ENCODE measurements around the gene YWHAQ. TPM values are rescaled to one million over a fixed set of nuclear protein-coding genes. Genes with fewer than 3 reads are reported as not detected.

Gene YWHAQ
- total RNA-seq, 1 donor from 2014 or later = 655 TPM

GRCh38 chr2:9543557-9543956 lies 87.2 kb downstream of the YWHAQ start:
- Histone ChIP-seq H3K27me3 (no peaks in the 10 kb centered on the region), H2AFZ (replicated peaks) (no peak overlapping the region), H3K27ac (no peak overlapping the region), H3K9me3 (ENCODE audit: low read depth) (no peaks in the 10 kb centered on the region), H4K20me1 (ENCODE audit: low read depth) (peaks cover 69% of the 10 kb centered on the region), H3K36me3 (no peaks in the 10 kb centered on the region), H3K9ac (no peak overlapping the region), H3F3A (ENCODE audit: low read depth) (peaks cover 8% of the 10 kb centered on the region), H3K4me3 (no peak overlapping the region), H3K79me2 (ENCODE audit: low read depth) (peaks cover 71% of the 10 kb centered on the region), H3K4me1 (no peaks in the 10 kb centered on the region), H3K4me2 (no peak overlapping the region)
- H3K4me3 Mint-ChIP-seq = no peak overlapping the region
- H3K27me3 Mint-ChIP-seq (ENCODE audit: insufficient read depth, low read depth) = no peaks in the 10 kb centered on the region
- TF ChIP-seq, protein P1, sequence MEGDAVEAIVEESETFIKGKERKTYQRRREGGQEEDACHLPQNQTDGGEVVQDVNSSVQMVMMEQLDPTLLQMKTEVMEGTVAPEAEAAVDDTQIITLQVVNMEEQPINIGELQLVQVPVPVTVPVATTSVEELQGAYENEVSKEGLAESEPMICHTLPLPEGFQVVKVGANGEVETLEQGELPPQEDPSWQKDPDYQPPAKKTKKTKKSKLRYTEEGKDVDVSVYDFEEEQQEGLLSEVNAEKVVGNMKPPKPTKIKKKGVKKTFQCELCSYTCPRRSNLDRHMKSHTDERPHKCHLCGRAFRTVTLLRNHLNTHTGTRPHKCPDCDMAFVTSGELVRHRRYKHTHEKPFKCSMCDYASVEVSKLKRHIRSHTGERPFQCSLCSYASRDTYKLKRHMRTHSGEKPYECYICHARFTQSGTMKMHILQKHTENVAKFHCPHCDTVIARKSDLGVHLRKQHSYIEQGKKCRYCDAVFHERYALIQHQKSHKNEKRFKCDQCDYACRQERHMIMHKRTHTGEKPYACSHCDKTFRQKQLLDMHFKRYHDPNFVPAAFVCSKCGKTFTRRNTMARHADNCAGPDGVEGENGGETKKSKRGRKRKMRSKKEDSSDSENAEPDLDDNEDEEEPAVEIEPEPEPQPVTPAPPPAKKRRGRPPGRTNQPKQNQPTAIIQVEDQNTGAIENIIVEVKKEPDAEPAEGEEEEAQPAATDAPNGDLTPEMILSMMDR (IDR thresholded peaks at IDR 0.05) = no peak
- no peak for TF ChIP-seq EZH2phosphoT487 (IDR thresholded peaks at IDR 0.05)
- TF ChIP-seq EZH2 (IDR thresholded peaks at IDR 0.05) = no peak
- H3K4me1 Mint-ChIP-seq = peaks cover 22% of the 10 kb centered on the region
- DNase-seq (ENCODE audit: low spot score) = no peak
- H3K27ac Mint-ChIP-seq = no peak overlapping the region
- H3K9me3 Mint-ChIP-seq = no peaks in the 10 kb centered on the region
- H3K36me3 Mint-ChIP-seq = peaks cover 7% of the 10 kb centered on the region

GRCh38 chr2:9539531-9539930 lies 91.3 kb downstream of the YWHAQ start:
- Histone ChIP-seq H3K27ac (no peak overlapping the region), H3K4me3 (no peak overlapping the region), H2AFZ (replicated peaks) (no peak overlapping the region), H3K9me3 (ENCODE audit: low read depth) (no peaks in the 10 kb centered on the region), H3K79me2 (ENCODE audit: low read depth) (peaks cover 46% of the 10 kb centered on the region), H3K4me1 (no peaks in the 10 kb centered on the region), H3K27me3 (no peaks in the 10 kb centered on the region), H3K36me3 (peaks cover 7% of the 10 kb centered on the region), H3K4me2 (no peak overlapping the region), H4K20me1 (ENCODE audit: low read depth) (peaks cover 36% of the 10 kb centered on the region), H3F3A (ENCODE audit: low read depth) (peaks cover 10% of the 10 kb centered on the region), H3K9ac (no peak overlapping the region)
- Mint-ChIP-seq H3K36me3 (peaks cover 10% of the 10 kb centered on the region), H3K27me3 (ENCODE audit: insufficient read depth, low read depth) (no peaks in the 10 kb centered on the region), H3K4me1 (peaks cover 5% of the 10 kb centered on the region), H3K4me3 (no peak overlapping the region), H3K27ac (no peak overlapping the region), H3K9me3 (no peaks in the 10 kb centered on the region)
- no peak for DNase-seq (ENCODE audit: low spot score)
- no peak for TF ChIP-seq EZH2phosphoT487 (IDR thresholded peaks at IDR 0.05)
- TF ChIP-seq EZH2 (IDR thresholded peaks at IDR 0.05) = no peak
- TF ChIP-seq, protein P1 (IDR thresholded peaks at IDR 0.05) = no peak

- peaks cover 21% of the 10 kb centered on the region for H4K20me1 ChIP-seq (ENCODE audit: low read depth)
Observed at GRCh38 chr2:9538000-9538507, 92.7 kb downstream of the YWHAQ start.

More at GRCh38 chr2:9538000-9538507, 92.7 kb downstream of the YWHAQ start:
- Histone ChIP-seq H3K27me3 (no peaks in the 10 kb centered on the region), H2AFZ (replicated peaks) (no peak overlapping the region), H3F3A (ENCODE audit: low read depth) (peaks cover 10% of the 10 kb centered on the region), H3K79me2 (ENCODE audit: low read depth) (peaks cover 31% of the 10 kb centered on the region), H3K36me3 (peaks cover 7% of the 10 kb centered on the region), H3K9ac (no peak overlapping the region), H3K4me3 (no peak overlapping the region), H3K4me2 (no peak overlapping the region), H3K9me3 (ENCODE audit: low read depth) (no peaks in the 10 kb centered on the region), H3K4me1 (no peaks in the 10 kb centered on the region), H3K27ac (no peak overlapping the region)
- H3K4me1 Mint-ChIP-seq = peaks cover 5% of the 10 kb centered on the region
- TF ChIP-seq, protein P1 (IDR thresholded peaks at IDR 0.05) = no peak
- no peak for TF ChIP-seq EZH2phosphoT487 (IDR thresholded peaks at IDR 0.05)
- no peak for TF ChIP-seq EZH2 (IDR thresholded peaks at IDR 0.05)
- H3K27me3 Mint-ChIP-seq (ENCODE audit: insufficient read depth, low read depth) = no peaks in the 10 kb centered on the region
- DNase-seq (ENCODE audit: low spot score) = no peak
- no peaks in the 10 kb centered on the region for H3K9me3 Mint-ChIP-seq
- no peak overlapping the region for H3K27ac Mint-ChIP-seq
- H3K4me3 Mint-ChIP-seq = no peak overlapping the region
- H3K36me3 Mint-ChIP-seq = peaks cover 15% of the 10 kb centered on the region

All from neural progenitor cell (in vitro differentiated cells).